CD4-positive, CD25-positive, alpha-beta regulatory T cell (primary cell): ENCODE data around the gene VNN1. TPM values are rescaled to one million over a fixed set of nuclear protein-coding genes. Genes with fewer than 3 reads are reported as not detected.
"Not testable (repeated sequence)": the region's sequence is repeated elsewhere in the genome, so short reads cannot be mapped to it uniquely, and the experiment has no call there.

Experiments
- ATAC-seq, 2 donors: fragments of 150-1000 bp; cut with Tn5 transposase; one replicate each; pipeline ENCODE4 v1.10.0; 2021; ENCODE audit warnings: low read depth in 2 of 2, moderate number of reproducible peaks in 2 of 2, moderate library complexity in 1 of 2
- DNase-seq, 3 donors: peaks; one replicate each; pipeline versions ENCODE4 v3.0.0 to v3.0.0-alpha.2; 2012 to 2022; ENCODE audit warnings: mixed read lengths in 1 of 3
- H3K27ac ChIP-seq: one replicate; pipeline ENCODE4 v1.7.0; 2013; ENCODE audit warnings: mild to moderate bottlenecking, low read length; ENCODE audit not compliant: insufficient read depth, poor library complexity, severe bottlenecking
- H3K27me3 ChIP-seq: one replicate; pipeline ENCODE4 v1.7.0; 2013; ENCODE audit warnings: low read length; ENCODE audit not compliant: control insufficient read depth, insufficient read depth
- H3K36me3 ChIP-seq: one replicate; pipeline ENCODE4 v1.7.0; 2013; ENCODE audit warnings: mild to moderate bottlenecking, low read length, moderate library complexity; ENCODE audit not compliant: control insufficient read depth, insufficient read depth
- H3K4me1 ChIP-seq: 2 replicates; pipeline ENCODE4 v1.7.0; 2013; ENCODE audit warnings: mild to moderate bottlenecking, low read length; ENCODE audit not compliant: insufficient read depth, control insufficient read depth, poor library complexity, severe bottlenecking
- H3K4me3 ChIP-seq: one replicate; pipeline ENCODE4 v1.7.0; 2013; ENCODE audit warnings: low read depth, mild to moderate bottlenecking, low read length, moderate library complexity
- H3K9me3 ChIP-seq, 2 experiments: 1 replicate in 1 of 2; 2 replicates in 1 of 2; pipeline ENCODE4 v1.7.0; 2013; ENCODE audit warnings: low read length in 2 of 2, mild to moderate bottlenecking in 1 of 2, moderate library complexity in 1 of 2; ENCODE audit not compliant: control insufficient read depth in 2 of 2
- H3K27ac Mint-ChIP-seq, 3 donors: one replicate each; pipeline ENCODE4 v1.8.0; 2020 to 2022; ENCODE audit warnings: mild to moderate bottlenecking in 3 of 3, mixed read lengths in 3 of 3, moderate library complexity in 2 of 3
- H3K27me3 Mint-ChIP-seq: one replicate; pipeline ENCODE4 v1.8.0; 2022; ENCODE audit warnings: mild to moderate bottlenecking, mixed read lengths
- H3K36me3 Mint-ChIP-seq: one replicate; pipeline ENCODE4 v1.8.0; 2020; ENCODE audit warnings: mixed read lengths
- H3K4me1 Mint-ChIP-seq, 4 donors: one replicate each; pipeline ENCODE4 v1.8.0; 2020 to 2022; ENCODE audit warnings: mixed read lengths in 4 of 4, mild to moderate bottlenecking in 1 of 4
- H3K4me3 Mint-ChIP-seq, 4 donors: one replicate each; pipeline ENCODE4 v1.8.0; 2020 to 2022; ENCODE audit warnings: mild to moderate bottlenecking in 4 of 4, mixed read lengths in 4 of 4, moderate library complexity in 3 of 4
- H3K9me3 Mint-ChIP-seq, 7 donors: one replicate each; pipeline ENCODE4 v1.8.0; 2020 to 2022; ENCODE audit warnings: mixed read lengths in 7 of 7, mild to moderate bottlenecking in 3 of 7, moderate library complexity in 2 of 7
- polyA plus RNA-seq, 4 donors: library from polyadenylated mRNA; unstranded; fragments of 300-500 nt; fragmentation: Illumina TruSeq; gene quantifications; one replicate each; pipeline ENCODE4 v1.2.3, GENCODE V29; 2021
- total RNA-seq: library from RNA; stranded (reverse); gene quantifications from one replicate; pipeline ENCODE4 v1.2.3, GENCODE V29; 2022

VNN1 gene
- total and polyA plus RNA-seq, 5 donors from 2014 or later: 0.07 TPM; not detected in 4

GRCh38 chr6:132651062-132651461 is 62.8 kb downstream of the VNN1 start:
- Mint-ChIP-seq H3K4me3 (no peak overlapping the region), H3K36me3 (no peaks in the 10 kb centered on the region), H3K27ac (no peak overlapping the region), H3K9me3 (no peaks in the 10 kb centered on the region), H3K27me3 (peaks cover 10% of the 10 kb centered on the region), H3K4me1 (peaks cover 0 to 6% (median 3%) of the 10 kb centered on the region in 4 donors)
- Histone ChIP-seq H3K4me3 (no peak overlapping the region), H3K36me3 (no peaks in the 10 kb centered on the region), H3K27ac (no peak overlapping the region), H3K27me3 (no peaks in the 10 kb centered on the region), H3K4me1 (no peaks in the 10 kb centered on the region), H3K9me3 (no peaks in the 10 kb centered on the region)
- no peak for ATAC-seq
- DNase-seq: no peak

GRCh38 chr6:132650429-132650828 is 63.4 kb downstream of the VNN1 start:
- Histone ChIP-seq H3K9me3 (no peaks in the 10 kb centered on the region), H3K4me3 (no peak overlapping the region), H3K36me3 (no peaks in the 10 kb centered on the region), H3K4me1 (no peaks in the 10 kb centered on the region), H3K27me3 (no peaks in the 10 kb centered on the region), H3K27ac (no peak overlapping the region)
- ATAC-seq (no peak), DNase-seq (no peak)
- Mint-ChIP-seq H3K27me3 (peaks cover 7% of the 10 kb centered on the region), H3K36me3 (no peaks in the 10 kb centered on the region), H3K4me1 (peaks cover 0 to 6% (median 3%) of the 10 kb centered on the region in 4 donors), H3K27ac (no peak overlapping the region), H3K4me3 (no peak overlapping the region), H3K9me3 (no peaks in the 10 kb centered on the region)

GRCh38 chr6:132648828-132649227 is 65.0 kb downstream of the VNN1 start:
- Histone ChIP-seq H3K9me3 (no peaks in the 10 kb centered on the region), H3K36me3 (no peaks in the 10 kb centered on the region), H3K4me1 (no peaks in the 10 kb centered on the region), H3K27ac (no peak overlapping the region), H3K4me3 (no peak overlapping the region), H3K27me3 (peaks cover 3% of the 10 kb centered on the region)
- Mint-ChIP-seq H3K27ac (no peak overlapping the region), H3K4me3 (no peak overlapping the region), H3K27me3 (peaks cover 2% of the 10 kb centered on the region), H3K36me3 (no peaks in the 10 kb centered on the region), H3K4me1 (peaks cover 0 to 6% (median 3%) of the 10 kb centered on the region in 4 donors), H3K9me3 (no peaks in the 10 kb centered on the region)
- DNase-seq (no peak), ATAC-seq (no peak)

GRCh38 chr6:132648356-132648755 is 65.5 kb downstream of the VNN1 start:
- no peaks in the 10 kb centered on the region for H3K9me3 ChIP-seq
- Mint-ChIP-seq H3K9me3 (no peaks in the 10 kb centered on the region), H3K27ac (no peak overlapping the region), H3K27me3 (no peaks in the 10 kb centered on the region), H3K4me1 (peaks cover 0 to 6% (median 3%) of the 10 kb centered on the region in 4 donors), H3K4me3 (no peak overlapping the region), H3K36me3 (no peaks in the 10 kb centered on the region)
- H3K36me3 ChIP-seq: no peaks in the 10 kb centered on the region
- DNase-seq (peak in 1 of 3 donors; percentile 59), ATAC-seq (peak; percentile 45 to 60)
- H3K27ac ChIP-seq: no peak overlapping the region
- H3K4me1 ChIP-seq: no peaks in the 10 kb centered on the region
- peaks cover 3% of the 10 kb centered on the region for H3K27me3 ChIP-seq
- H3K4me3 ChIP-seq: no peak overlapping the region

- H3K27ac ChIP-seq: no peak overlapping the region
- H3K27me3 ChIP-seq: peaks cover 3% of the 10 kb centered on the region
- H3K4me3 ChIP-seq: no peak overlapping the region
- H3K36me3 ChIP-seq: no peaks in the 10 kb centered on the region
- Mint-ChIP-seq H3K4me1 (peaks cover 0 to 10% (median 2%) of the 10 kb centered on the region in 4 donors), H3K4me3 (no peak overlapping the region), H3K9me3 (peaks cover 0 to 3% (median 0%) of the 10 kb centered on the region in 7 donors), H3K36me3 (no peaks in the 10 kb centered on the region), H3K27me3 (peaks cover 9% of the 10 kb centered on the region), H3K27ac (no peak overlapping the region)
- ATAC-seq (no peak), DNase-seq (no peak)
- H3K4me1 ChIP-seq: no peaks in the 10 kb centered on the region
- H3K9me3 ChIP-seq: no peaks in the 10 kb centered on the region
Observed at GRCh38 chr6:132643547-132643946, 70.3 kb downstream of the VNN1 start.

GRCh38 chr6:132637135-132637534 is 76.7 kb downstream of the VNN1 start:
- H3K4me1 ChIP-seq, H3K4me3 Mint-ChIP-seq, ATAC-seq, H3K9me3 ChIP-seq, H3K27ac ChIP-seq, H3K4me1 Mint-ChIP-seq, H3K27ac Mint-ChIP-seq, H3K36me3 ChIP-seq, H3K4me3 ChIP-seq, H3K27me3 ChIP-seq, DNase-seq, H3K36me3 Mint-ChIP-seq, H3K9me3 Mint-ChIP-seq: not testable (repeated sequence)
- peaks cover 40% of the 10 kb centered on the region for H3K27me3 Mint-ChIP-seq

GRCh38 chr6:132635906-132636305 is 77.9 kb downstream of the VNN1 start:
- H3K4me1 Mint-ChIP-seq, H3K4me3 ChIP-seq, H3K9me3 Mint-ChIP-seq, H3K36me3 Mint-ChIP-seq, ATAC-seq, H3K36me3 ChIP-seq, H3K4me3 Mint-ChIP-seq, H3K9me3 ChIP-seq, H3K27me3 ChIP-seq, H3K27ac ChIP-seq, DNase-seq, H3K27ac Mint-ChIP-seq, H3K4me1 ChIP-seq: not testable (repeated sequence)
- peaks cover 44% of the 10 kb centered on the region for H3K27me3 Mint-ChIP-seq

- not testable (repeated sequence) for H3K36me3 Mint-ChIP-seq, H3K4me1 ChIP-seq
- H3K27me3 Mint-ChIP-seq: peaks cover 44% of the 10 kb centered on the region
Observed at GRCh38 chr6:132635288-132635687, 78.6 kb downstream of the VNN1 start.

More at GRCh38 chr6:132635288-132635687, 78.6 kb downstream of the VNN1 start:
- not testable (repeated sequence) for H3K36me3 ChIP-seq, H3K9me3 Mint-ChIP-seq, H3K4me1 Mint-ChIP-seq, H3K4me3 Mint-ChIP-seq, H3K27ac ChIP-seq, H3K9me3 ChIP-seq, DNase-seq, H3K27ac Mint-ChIP-seq, H3K4me3 ChIP-seq, H3K27me3 ChIP-seq, ATAC-seq
